GM23338 (cell line): ENCODE measurements around the gene TIE1. TPM values are rescaled to one million over a fixed set of nuclear protein-coding genes. Genes with fewer than 3 reads are reported as not detected.

ENCODE experiments used
- ATAC-seq: fragments of 200-7000 bp; cut with Tn5 transposase; 3 replicates; pipeline ENCODE4 v1.9.1; 2020
- DNase-seq: peaks from one replicate; pipeline ENCODE4 v3.0.0-alpha.2; 2015; ENCODE audit warnings: low spot score
- H2AFZ ChIP-seq: fragments of 200-600 bp; sonication (generic); 2 replicates; pipeline ENCODE4 v1.8.0; 2016; ENCODE audit warnings: antibody characterized with exemption, mild to moderate bottlenecking, moderate library complexity
- H3F3A ChIP-seq: fragments of 200-600 bp; sonication (generic); replicated peaks from 2 replicates; pipeline ENCODE4 v1.8.0; 2017; ENCODE audit warnings: antibody characterized with exemption, mixed run types, low read depth
- H3K27ac ChIP-seq: fragments of 200-600 bp; sonication (generic); 2 replicates; pipeline ENCODE4 v1.6.1; 2016; ENCODE audit warnings: low read depth
- H3K27me3 ChIP-seq: fragments of 200-600 bp; sonication (generic); 2 replicates; pipeline ENCODE4 v1.8.0; 2016; ENCODE audit warnings: mild to moderate bottlenecking, mixed run types, moderate library complexity; ENCODE audit not compliant: insufficient read depth
- H3K36me3 ChIP-seq: fragments of 200-600 bp; sonication (generic); 2 replicates; pipeline ENCODE4 v1.8.0; 2016; ENCODE audit warnings: mild to moderate bottlenecking; ENCODE audit not compliant: insufficient read depth
- H3K4me1 ChIP-seq: fragments of 200-600 bp; sonication (generic); 2 replicates; pipeline ENCODE4 v1.8.0; 2016; ENCODE audit warnings: mild to moderate bottlenecking, moderate library complexity; ENCODE audit not compliant: insufficient read depth
- H3K4me2 ChIP-seq: fragments of 200-600 bp; sonication (generic); 2 replicates; pipeline ENCODE4 v1.7.1; 2017; ENCODE audit warnings: mixed run types
- H3K4me3 ChIP-seq: fragments of 200-600 bp; sonication (generic); 2 replicates; pipeline ENCODE4 v1.6.1; 2016; ENCODE audit warnings: mixed run types
- H3K79me2 ChIP-seq: fragments of 200-600 bp; sonication (generic); replicated peaks from 2 replicates; pipeline ENCODE4 v1.8.0; 2017; ENCODE audit warnings: mild to moderate bottlenecking; ENCODE audit not compliant: insufficient read depth
- H3K9me2 ChIP-seq: fragments of 200-600 bp; sonication (generic); 2 replicates; pipeline ENCODE4 v1.8.0; 2017; ENCODE audit not compliant: insufficient read depth
- H4K20me1 ChIP-seq: fragments of 200-600 bp; sonication (generic); replicated peaks from 2 replicates; pipeline ENCODE4 v1.8.0; 2017; ENCODE audit warnings: mild to moderate bottlenecking; ENCODE audit not compliant: insufficient read depth
- H3K27ac Mint-ChIP-seq: 2 replicates; pipeline ENCODE4 v1.8.0; 2020; ENCODE audit warnings: inconsistent platforms, mild to moderate bottlenecking, moderate library complexity, mixed read lengths
- H3K27me3 Mint-ChIP-seq: 3 replicates; pipeline ENCODE4 v1.8.0; 2022; ENCODE audit warnings: low read depth, mild to moderate bottlenecking, moderate library complexity, mixed read lengths, inconsistent platforms; ENCODE audit not compliant: insufficient read depth, poor library complexity
- H3K36me3 Mint-ChIP-seq: 3 replicates; pipeline ENCODE4 v1.8.0; 2021; ENCODE audit warnings: low read depth, mild to moderate bottlenecking, inconsistent platforms, moderate library complexity, mixed read lengths
- H3K4me1 Mint-ChIP-seq: 3 replicates; pipeline ENCODE4 v1.8.0; 2020; ENCODE audit warnings: mild to moderate bottlenecking, inconsistent platforms, mixed read lengths
- H3K4me3 Mint-ChIP-seq: 3 replicates; pipeline ENCODE4 v1.8.0; 2021; ENCODE audit warnings: moderate library complexity, mild to moderate bottlenecking, inconsistent platforms, mixed read lengths
- H3K9me3 Mint-ChIP-seq: 3 replicates; pipeline ENCODE4 v1.8.0; 2020; ENCODE audit warnings: moderate library complexity, mild to moderate bottlenecking, inconsistent platforms, mixed read lengths
- EZH2 ChIP-seq: fragments of 200-600 bp; sonication (generic); IDR thresholded peaks from one replicate; pipeline ENCODE4 v1.8.0; 2017; ENCODE audit warnings: antibody characterized with exemption, mild to moderate bottlenecking, low read depth; ENCODE audit not compliant: unreplicated experiment
- JUNB ChIP-seq: IDR thresholded peaks from one replicate; pipeline ENCODE4 v1.6.1; 2016; ENCODE audit warnings: antibody characterized with exemption; ENCODE audit not compliant: unreplicated experiment
- NANOG ChIP-seq: IDR thresholded peaks from 2 replicates; pipeline ENCODE4 v1.6.1; 2016; ENCODE audit warnings: antibody characterized with exemption, borderline replicate concordance
- POLR2AphosphoS5 ChIP-seq: IDR thresholded peaks from 2 replicates; pipeline ENCODE4 v1.6.1; 2016; ENCODE audit warnings: antibody characterized with exemption, low read depth
- STAT1 ChIP-seq: IDR thresholded peaks from one replicate; pipeline ENCODE4 v1.6.1; 2016; ENCODE audit warnings: antibody characterized with exemption; ENCODE audit not compliant: unreplicated experiment
- ZNF114 ChIP-seq: fragments of 250-450 bp; sonication (Bioruptor Pico); IDR thresholded peaks from 2 replicates; pipeline ENCODE4 v1.5.0; 2020; ENCODE audit warnings: mild to moderate bottlenecking, moderate library complexity
- ZNF331 ChIP-seq: fragments of 250-450 bp; sonication (Bioruptor Pico); IDR thresholded peaks from 2 replicates; pipeline ENCODE4 v1.5.0; 2020; ENCODE audit warnings: low read depth, mild to moderate bottlenecking, moderate library complexity
- polyA plus RNA-seq: library from polyadenylated mRNA; unstranded; fragments of >200 nt; fragmentation: Nextera tagmentation; extraction: Ambion mirVana; gene quantifications from 2 replicates; pipeline ENCODE4 v1.2.1, GENCODE V29; 2016
- total RNA-seq: library from RNA; depleted of rRNA; stranded (reverse); fragments of >200 nt; shearing (Covaris generic); gene quantifications from 2 replicates; pipeline ENCODE4 v1.2.3, GENCODE V29; 2014
- TF ChIP-seq, protein P1 (sequence below): fragments of 250-450 bp; sonication (Bioruptor Pico); IDR thresholded peaks from 2 replicates; pipeline ENCODE4 v1.5.0; 2020; ENCODE audit warnings: mild to moderate bottlenecking, moderate library complexity
- TF ChIP-seq, protein P2 (sequence below): IDR thresholded peaks from one replicate; pipeline ENCODE4 v1.6.1; 2018; ENCODE audit warnings: antibody characterized with exemption; ENCODE audit not compliant: unreplicated experiment

Gene TIE1
- total and polyA plus RNA-seq, 2 experiments from 2014 or later, result 0.37 to 2.3 TPM

DNA sequence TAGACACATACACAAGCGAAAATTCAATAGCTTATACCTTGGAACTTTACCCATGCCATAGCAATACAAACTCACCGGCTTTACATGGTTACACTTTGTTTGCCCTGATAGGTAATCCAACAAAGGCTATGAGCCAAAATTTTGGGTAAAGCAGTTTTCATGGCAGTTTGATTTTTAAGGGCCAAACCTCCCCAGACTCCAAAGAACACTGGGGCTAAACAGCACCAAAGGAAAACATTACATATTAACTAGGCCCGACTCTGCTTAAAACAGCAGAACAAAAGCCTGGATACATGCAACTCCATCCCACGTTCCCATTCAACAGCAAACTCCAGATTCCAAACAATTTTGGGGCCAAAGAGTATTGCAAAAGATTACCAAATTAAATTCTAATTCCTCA is 35.4 kb upstream of the TIE1 start:
- Histone ChIP-seq H4K20me1 (no peaks in the 10 kb centered on the region), H3K9me2 (no peaks in the 10 kb centered on the region), H2AFZ (no peak overlapping the region), H3K79me2 (no peaks in the 10 kb centered on the region), H3K4me1 (peaks cover 11% of the 10 kb centered on the region), H3K27ac (no peak overlapping the region), H3K4me3 (no peak overlapping the region), H3K4me2 (no peak overlapping the region), H3F3A (0 out of 2 replicates have a peak, but pooled peaks cover 5% of the 10 kb centered on the region), H3K36me3 (peaks cover 4% of the 10 kb centered on the region; the same call in 1 of the 2 replicates), H3K27me3 (no peaks in the 10 kb centered on the region)
- DNase-seq (no peak), ATAC-seq (no peak)
- TF ChIP-seq STAT1 (no peak), ZNF331 (CRISPR knock-in tag) (no peak)
- H3K36me3 Mint-ChIP-seq, result peaks cover 32% of the 10 kb centered on the region
- no peak overlapping the region for H3K4me3 Mint-ChIP-seq
- H3K9me3 Mint-ChIP-seq, result peaks cover 59% of the 10 kb centered on the region
- no peak overlapping the region for H3K27ac Mint-ChIP-seq
- H3K27me3 Mint-ChIP-seq, result peaks cover 5% of the 10 kb centered on the region
- H3K4me1 Mint-ChIP-seq, result peaks cover 15% of the 10 kb centered on the region

DNA sequence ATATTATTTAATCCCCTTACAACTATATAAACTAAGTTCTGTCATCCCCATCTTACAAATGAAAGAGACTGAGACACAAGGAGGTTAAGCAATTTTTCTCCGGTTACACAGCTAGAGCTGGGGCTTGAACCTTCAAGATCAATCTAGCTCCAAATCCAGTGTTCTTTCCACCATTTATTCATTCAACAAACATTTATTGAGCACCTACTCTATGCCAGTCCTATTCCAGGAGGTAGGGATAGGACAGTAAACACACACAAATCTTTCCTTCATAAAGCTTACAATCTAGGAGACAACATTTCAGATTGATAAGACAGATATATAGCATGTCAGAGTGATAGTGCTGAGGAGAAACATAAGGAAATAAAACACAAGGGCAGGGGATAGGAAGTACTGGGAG is 33.9 kb upstream of the TIE1 start:
- no peaks in the 10 kb centered on the region for H4K20me1 ChIP-seq
- no peaks in the 10 kb centered on the region for H3K27me3 ChIP-seq
- H2AFZ ChIP-seq, result no peak overlapping the region
- H3K79me2 ChIP-seq, result 0 out of 2 replicates have a peak, but pooled peaks cover 3% of the 10 kb centered on the region
- TF ChIP-seq NANOG (no peak), EZH2 (no peak), STAT1 (no peak), POLR2AphosphoS5 (no peak), ZNF114 (no peak), JUNB (no peak)
- TF ChIP-seq, protein P1, sequence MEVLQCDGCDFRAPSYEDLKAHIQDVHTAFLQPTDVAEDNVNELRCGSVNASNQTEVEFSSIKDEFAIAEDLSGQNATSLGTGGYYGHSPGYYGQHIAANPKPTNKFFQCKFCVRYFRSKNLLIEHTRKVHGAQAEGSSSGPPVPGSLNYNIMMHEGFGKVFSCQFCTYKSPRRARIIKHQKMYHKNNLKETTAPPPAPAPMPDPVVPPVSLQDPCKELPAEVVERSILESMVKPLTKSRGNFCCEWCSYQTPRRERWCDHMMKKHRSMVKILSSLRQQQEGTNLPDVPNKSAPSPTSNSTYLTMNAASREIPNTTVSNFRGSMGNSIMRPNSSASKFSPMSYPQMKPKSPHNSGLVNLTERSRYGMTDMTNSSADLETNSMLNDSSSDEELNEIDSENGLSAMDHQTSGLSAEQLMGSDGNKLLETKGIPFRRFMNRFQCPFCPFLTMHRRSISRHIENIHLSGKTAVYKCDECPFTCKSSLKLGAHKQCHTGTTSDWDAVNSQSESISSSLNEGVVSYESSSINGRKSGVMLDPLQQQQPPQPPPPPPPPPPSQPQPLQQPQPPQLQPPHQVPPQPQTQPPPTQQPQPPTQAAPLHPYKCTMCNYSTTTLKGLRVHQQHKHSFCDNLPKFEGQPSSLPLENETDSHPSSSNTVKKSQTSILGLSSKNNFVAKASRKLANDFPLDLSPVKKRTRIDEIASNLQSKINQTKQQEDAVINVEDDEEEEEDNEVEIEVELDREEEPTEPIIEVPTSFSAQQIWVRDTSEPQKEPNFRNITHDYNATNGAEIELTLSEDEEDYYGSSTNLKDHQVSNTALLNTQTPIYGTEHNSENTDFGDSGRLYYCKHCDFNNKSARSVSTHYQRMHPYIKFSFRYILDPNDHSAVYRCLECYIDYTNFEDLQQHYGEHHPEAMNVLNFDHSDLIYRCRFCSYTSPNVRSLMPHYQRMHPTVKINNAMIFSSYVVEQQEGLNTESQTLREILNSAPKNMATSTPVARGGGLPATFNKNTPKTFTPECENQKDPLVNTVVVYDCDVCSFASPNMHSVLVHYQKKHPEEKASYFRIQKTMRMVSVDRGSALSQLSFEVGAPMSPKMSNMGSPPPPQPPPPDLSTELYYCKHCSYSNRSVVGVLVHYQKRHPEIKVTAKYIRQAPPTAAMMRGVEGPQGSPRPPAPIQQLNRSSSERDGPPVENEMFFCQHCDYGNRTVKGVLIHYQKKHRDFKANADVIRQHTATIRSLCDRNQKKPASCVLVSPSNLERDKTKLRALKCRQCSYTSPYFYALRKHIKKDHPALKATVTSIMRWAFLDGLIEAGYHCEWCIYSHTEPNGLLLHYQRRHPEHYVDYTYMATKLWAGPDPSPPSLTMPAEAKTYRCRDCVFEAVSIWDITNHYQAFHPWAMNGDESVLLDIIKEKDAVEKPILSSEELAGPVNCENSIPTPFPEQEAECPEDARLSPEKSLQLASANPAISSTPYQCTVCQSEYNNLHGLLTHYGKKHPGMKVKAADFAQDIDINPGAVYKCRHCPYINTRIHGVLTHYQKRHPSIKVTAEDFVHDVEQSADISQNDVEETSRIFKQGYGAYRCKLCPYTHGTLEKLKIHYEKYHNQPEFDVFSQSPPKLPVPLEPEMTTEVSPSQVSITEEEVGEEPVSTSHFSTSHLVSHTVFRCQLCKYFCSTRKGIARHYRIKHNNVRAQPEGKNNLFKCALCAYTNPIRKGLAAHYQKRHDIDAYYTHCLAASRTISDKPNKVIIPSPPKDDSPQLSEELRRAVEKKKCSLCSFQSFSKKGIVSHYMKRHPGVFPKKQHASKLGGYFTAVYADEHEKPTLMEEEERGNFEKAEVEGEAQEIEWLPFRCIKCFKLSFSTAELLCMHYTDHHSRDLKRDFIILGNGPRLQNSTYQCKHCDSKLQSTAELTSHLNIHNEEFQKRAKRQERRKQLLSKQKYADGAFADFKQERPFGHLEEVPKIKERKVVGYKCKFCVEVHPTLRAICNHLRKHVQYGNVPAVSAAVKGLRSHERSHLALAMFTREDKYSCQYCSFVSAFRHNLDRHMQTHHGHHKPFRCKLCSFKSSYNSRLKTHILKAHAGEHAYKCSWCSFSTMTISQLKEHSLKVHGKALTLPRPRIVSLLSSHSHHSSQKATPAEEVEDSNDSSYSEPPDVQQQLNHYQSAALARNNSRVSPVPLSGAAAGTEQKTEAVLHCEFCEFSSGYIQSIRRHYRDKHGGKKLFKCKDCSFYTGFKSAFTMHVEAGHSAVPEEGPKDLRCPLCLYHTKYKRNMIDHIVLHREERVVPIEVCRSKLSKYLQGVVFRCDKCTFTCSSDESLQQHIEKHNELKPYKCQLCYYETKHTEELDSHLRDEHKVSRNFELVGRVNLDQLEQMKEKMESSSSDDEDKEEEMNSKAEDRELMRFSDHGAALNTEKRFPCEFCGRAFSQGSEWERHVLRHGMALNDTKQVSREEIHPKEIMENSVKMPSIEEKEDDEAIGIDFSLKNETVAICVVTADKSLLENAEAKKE (CRISPR knock-in tag), result no peak
- TF ChIP-seq, protein P2, sequence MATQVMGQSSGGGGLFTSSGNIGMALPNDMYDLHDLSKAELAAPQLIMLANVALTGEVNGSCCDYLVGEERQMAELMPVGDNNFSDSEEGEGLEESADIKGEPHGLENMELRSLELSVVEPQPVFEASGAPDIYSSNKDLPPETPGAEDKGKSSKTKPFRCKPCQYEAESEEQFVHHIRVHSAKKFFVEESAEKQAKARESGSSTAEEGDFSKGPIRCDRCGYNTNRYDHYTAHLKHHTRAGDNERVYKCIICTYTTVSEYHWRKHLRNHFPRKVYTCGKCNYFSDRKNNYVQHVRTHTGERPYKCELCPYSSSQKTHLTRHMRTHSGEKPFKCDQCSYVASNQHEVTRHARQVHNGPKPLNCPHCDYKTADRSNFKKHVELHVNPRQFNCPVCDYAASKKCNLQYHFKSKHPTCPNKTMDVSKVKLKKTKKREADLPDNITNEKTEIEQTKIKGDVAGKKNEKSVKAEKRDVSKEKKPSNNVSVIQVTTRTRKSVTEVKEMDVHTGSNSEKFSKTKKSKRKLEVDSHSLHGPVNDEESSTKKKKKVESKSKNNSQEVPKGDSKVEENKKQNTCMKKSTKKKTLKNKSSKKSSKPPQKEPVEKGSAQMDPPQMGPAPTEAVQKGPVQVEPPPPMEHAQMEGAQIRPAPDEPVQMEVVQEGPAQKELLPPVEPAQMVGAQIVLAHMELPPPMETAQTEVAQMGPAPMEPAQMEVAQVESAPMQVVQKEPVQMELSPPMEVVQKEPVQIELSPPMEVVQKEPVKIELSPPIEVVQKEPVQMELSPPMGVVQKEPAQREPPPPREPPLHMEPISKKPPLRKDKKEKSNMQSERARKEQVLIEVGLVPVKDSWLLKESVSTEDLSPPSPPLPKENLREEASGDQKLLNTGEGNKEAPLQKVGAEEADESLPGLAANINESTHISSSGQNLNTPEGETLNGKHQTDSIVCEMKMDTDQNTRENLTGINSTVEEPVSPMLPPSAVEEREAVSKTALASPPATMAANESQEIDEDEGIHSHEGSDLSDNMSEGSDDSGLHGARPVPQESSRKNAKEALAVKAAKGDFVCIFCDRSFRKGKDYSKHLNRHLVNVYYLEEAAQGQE, result no peak
- 0 out of 2 replicates have a peak, but pooled peaks cover 5% of the 10 kb centered on the region for H3F3A ChIP-seq
- ATAC-seq (no peak), DNase-seq (no peak)
- H3K4me2 ChIP-seq, result no peak overlapping the region
- H3K27ac ChIP-seq, result no peak overlapping the region
- H3K27ac Mint-ChIP-seq, result no peak overlapping the region
- H3K4me3 Mint-ChIP-seq, result no peak overlapping the region
- peaks cover 16% of the 10 kb centered on the region for H3K4me1 ChIP-seq
- peaks cover 25% of the 10 kb centered on the region for H3K4me1 Mint-ChIP-seq
- H3K36me3 Mint-ChIP-seq, result peaks cover 24% of the 10 kb centered on the region
- H3K9me3 Mint-ChIP-seq, result peaks cover 44% of the 10 kb centered on the region
- H3K4me3 ChIP-seq, result no peak overlapping the region
- no peaks in the 10 kb centered on the region for H3K9me2 ChIP-seq
- H3K27me3 Mint-ChIP-seq, result peaks cover 7% of the 10 kb centered on the region
- H3K36me3 ChIP-seq, result peaks cover 4% of the 10 kb centered on the region; the same call in 1 of the 2 replicates
